VCaP (cell line): ENCODE data around the gene TCL1B.
"Not testable (repeated sequence)": the region's sequence is repeated elsewhere in the genome, so short reads cannot be mapped to it uniquely, and the experiment has no call there.

Experiments
- H3K27ac ChIP-seq: fragments of 450-650 bp; 2 replicates; pipeline ENCODE4 v1.5.1; 2017
- CTCF ChIP-seq: fragments of 450-650 bp; conservative IDR thresholded peaks from 2 replicates; pipeline ENCODE4 v1.5.1; 2017; ENCODE audit warnings: mild to moderate bottlenecking, moderate library complexity

TCL1B gene

GRCh38 chr14:95662376-95663186, 23.6 kb upstream of the TCL1B start:
- TF ChIP-seq CTCF: no peak
- no peak overlapping the region for H3K27ac ChIP-seq

GRCh38 chr14:95663226-95663797, 22.9 kb upstream of the TCL1B start:
- no peak for TF ChIP-seq CTCF
- H3K27ac ChIP-seq: no peak overlapping the region

- H3K27ac ChIP-seq: no peak overlapping the region
- no peak for TF ChIP-seq CTCF
Measured at GRCh38 chr14:95664066-95664465, 22.2 kb upstream of the TCL1B start.

GRCh38 chr14:95664546-95664945, 21.7 kb upstream of the TCL1B start:
- no peak overlapping the region for H3K27ac ChIP-seq

DNA sequence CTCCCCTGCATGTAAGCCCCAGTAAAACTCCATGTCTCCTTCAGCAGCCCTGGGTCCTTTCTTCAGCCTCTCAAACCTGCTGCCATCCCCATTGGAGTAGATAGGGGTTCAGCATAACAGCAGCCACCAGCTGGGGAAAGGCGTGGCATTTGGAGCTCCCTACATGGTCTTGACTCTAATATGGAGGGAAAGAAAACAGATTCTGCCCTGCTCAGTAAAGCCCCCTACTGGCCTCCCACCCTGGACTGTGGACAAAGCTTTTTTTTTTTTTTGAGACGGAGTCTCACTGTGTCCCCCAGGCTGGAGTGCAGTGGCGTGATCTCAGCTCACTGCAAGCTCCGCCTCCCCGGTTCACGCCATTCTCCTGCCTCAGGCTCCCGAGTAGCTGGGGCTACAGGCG, 20.7 kb upstream of the TCL1B start:
- H3K27ac ChIP-seq: not testable (repeated sequence)

More at GRCh38 chr14:95664546-95664945, 21.7 kb upstream of the TCL1B start:
- TF ChIP-seq CTCF: no peak

GRCh38 chr14:95666450-95666849, 19.8 kb upstream of the TCL1B start:
- TF ChIP-seq CTCF: no peak

GRCh38 chr14:95667249-95667693, 19.0 kb upstream of the TCL1B start:
- H3K27ac ChIP-seq: no peak overlapping the region
- no peak for TF ChIP-seq CTCF

More at GRCh38 chr14:95666450-95666849, 19.8 kb upstream of the TCL1B start:
- no peak overlapping the region for H3K27ac ChIP-seq

GRCh38 chr14:95668235-95668772, 17.9 kb upstream of the TCL1B start:
- no peak overlapping the region for H3K27ac ChIP-seq
- TF ChIP-seq CTCF: no peak
